ENCODE results near the gene ST7. TPM values are rescaled to one million over a fixed set of nuclear protein-coding genes. Genes with fewer than 3 reads are reported as not detected.

The ST7 gene
- total and polyA plus RNA-seq, 2 of the 13 experiments (the other 11 are each of a cell fraction or from before 2014, with no cell fraction given), result 17.3 to 23.5 TPM

DNA sequence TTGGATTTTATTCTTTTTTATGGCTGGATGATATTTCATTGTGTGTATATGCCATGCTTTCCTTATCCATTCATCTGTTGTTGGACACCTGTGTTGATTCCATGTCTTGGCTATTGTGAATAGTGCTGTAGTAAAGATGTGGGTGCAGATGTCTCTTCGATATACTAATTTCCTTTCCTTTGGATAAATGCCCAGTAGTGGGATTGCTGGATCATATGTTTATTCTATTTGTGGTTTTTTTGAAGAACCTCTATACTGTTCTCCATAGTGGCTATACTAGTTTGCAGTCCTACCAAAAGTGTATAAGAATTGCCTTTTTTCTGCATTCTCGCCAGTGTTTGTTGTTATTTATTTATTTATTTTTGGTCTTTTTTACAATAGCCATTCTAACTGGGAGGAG, 209.8 kb downstream of the ST7 start:
- in situ Hi-C loops (cut with HindIII; ENCODE audit: extremely low pct_ligation_motif_present, low pct_unique_long_range_greater_than_20kb), result no loop called here
- H4K20me1 ChIP-seq (ENCODE audit: insufficient read depth, low read length), result no peaks in the 10 kb centered on the region
- no peaks in the 10 kb centered on the region for H3K79me2 ChIP-seq (ENCODE audit: insufficient read depth, low read length)
- no peak for FAIRE-seq
- H3K4me2 ChIP-seq (ENCODE audit: low read depth, low read length), result no peak overlapping the region
- no peak for ATAC-seq
- DNase-seq (ENCODE audit: low spot score), result no peak
- no peak overlapping the region for H3K4me3 ChIP-seq (replicated peaks in 1 of 3; ENCODE audit: insufficient read depth in 1 of 3, low read depth in 2 of 3, low read length in 3 of 3)
- H3K36me3 ChIP-seq (replicated peaks in 1 of 2; ENCODE audit: control insufficient read depth in 1 of 2, insufficient read depth in 2 of 2, low read length in 2 of 2), result no peaks in the 10 kb centered on the region
- BruUV-seq (replicated peaks), result no TSS peak
- no peak overlapping the region for H2AFZ ChIP-seq (ENCODE audit: low read length)
- WGBS (ENCODE audit: low lambda C conversion rate), result 91% methylated on average over 2 of the region's 2 CpGs
- no peak overlapping the region for H3K9ac ChIP-seq (ENCODE audit: insufficient read depth, low read depth, low read length)
- H3K27ac ChIP-seq (ENCODE audit: extremely low read length, insufficient read depth, low read length), result no peak overlapping the region
- no peaks in the 10 kb centered on the region for H3K27me3 ChIP-seq (ENCODE audit: control insufficient read depth in 1 of 2, insufficient read depth in 2 of 2, low read length in 2 of 2)
- intact Hi-C loops (cut with micrococcal nuclease; ENCODE audit: unreplicated experiment), result no loop called here
- CTCF ChIA-PET (ENCODE audit: low intra/inter-chr PET ratio, low total read pairs), result no interaction called here
- no peaks in the 10 kb centered on the region for H3K4me1 ChIP-seq (ENCODE audit: insufficient read depth, low read length)
- POLR2A ChIA-PET, result no interaction called here
- H3K9me3 ChIP-seq (ENCODE audit: low read length), result no peaks in the 10 kb centered on the region
- TF ChIP-seq ZNF75D (CRISPR knock-in tag; IDR thresholded peaks at IDR 0.05; ENCODE audit: borderline replicate concordance), result no peak
- TF ChIP-seq GABPA (IDR thresholded peaks at IDR 0.05; ENCODE audit: low read depth, low read length), result no peak
- TF ChIP-seq GABPA (CRISPR knock-in tag; IDR thresholded peaks at IDR 0.05; ENCODE audit: low read depth), result no peak
- TF ChIP-seq MYNN (CRISPR knock-in tag; IDR thresholded peaks at IDR 0.05; ENCODE audit: low read depth), result no peak
- TF ChIP-seq MXD4 (CRISPR knock-in tag; IDR thresholded peaks at IDR 0.05), result no peak
- TF ChIP-seq ZNF609 (CRISPR knock-in tag; IDR thresholded peaks at IDR 0.05; ENCODE audit: borderline replicate concordance), result no peak
- TF ChIP-seq, protein P1, sequence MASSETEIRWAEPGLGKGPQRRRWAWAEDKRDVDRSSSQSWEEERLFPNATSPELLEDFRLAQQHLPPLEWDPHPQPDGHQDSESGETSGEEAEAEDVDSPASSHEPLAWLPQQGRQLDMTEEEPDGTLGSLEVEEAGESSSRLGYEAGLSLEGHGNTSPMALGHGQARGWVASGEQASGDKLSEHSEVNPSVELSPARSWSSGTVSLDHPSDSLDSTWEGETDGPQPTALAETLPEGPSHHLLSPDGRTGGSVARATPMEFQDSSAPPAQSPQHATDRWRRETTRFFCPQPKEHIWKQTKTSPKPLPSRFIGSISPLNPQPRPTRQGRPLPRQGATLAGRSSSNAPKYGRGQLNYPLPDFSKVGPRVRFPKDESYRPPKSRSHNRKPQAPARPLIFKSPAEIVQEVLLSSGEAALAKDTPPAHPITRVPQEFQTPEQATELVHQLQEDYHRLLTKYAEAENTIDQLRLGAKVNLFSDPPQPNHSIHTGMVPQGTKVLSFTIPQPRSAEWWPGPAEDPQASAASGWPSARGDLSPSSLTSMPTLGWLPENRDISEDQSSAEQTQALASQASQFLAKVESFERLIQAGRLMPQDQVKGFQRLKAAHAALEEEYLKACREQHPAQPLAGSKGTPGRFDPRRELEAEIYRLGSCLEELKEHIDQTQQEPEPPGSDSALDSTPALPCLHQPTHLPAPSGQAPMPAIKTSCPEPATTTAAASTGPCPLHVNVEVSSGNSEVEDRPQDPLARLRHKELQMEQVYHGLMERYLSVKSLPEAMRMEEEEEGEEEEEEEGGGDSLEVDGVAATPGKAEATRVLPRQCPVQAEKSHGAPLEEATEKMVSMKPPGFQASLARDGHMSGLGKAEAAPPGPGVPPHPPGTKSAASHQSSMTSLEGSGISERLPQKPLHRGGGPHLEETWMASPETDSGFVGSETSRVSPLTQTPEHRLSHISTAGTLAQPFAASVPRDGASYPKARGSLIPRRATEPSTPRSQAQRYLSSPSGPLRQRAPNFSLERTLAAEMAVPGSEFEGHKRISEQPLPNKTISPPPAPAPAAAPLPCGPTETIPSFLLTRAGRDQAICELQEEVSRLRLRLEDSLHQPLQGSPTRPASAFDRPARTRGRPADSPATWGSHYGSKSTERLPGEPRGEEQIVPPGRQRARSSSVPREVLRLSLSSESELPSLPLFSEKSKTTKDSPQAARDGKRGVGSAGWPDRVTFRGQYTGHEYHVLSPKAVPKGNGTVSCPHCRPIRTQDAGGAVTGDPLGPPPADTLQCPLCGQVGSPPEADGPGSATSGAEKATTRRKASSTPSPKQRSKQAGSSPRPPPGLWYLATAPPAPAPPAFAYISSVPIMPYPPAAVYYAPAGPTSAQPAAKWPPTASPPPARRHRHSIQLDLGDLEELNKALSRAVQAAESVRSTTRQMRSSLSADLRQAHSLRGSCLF (CRISPR knock-in tag; IDR thresholded peaks at IDR 0.05; ENCODE audit: borderline replicate concordance), result no peak
- TF ChIP-seq, protein P2, sequence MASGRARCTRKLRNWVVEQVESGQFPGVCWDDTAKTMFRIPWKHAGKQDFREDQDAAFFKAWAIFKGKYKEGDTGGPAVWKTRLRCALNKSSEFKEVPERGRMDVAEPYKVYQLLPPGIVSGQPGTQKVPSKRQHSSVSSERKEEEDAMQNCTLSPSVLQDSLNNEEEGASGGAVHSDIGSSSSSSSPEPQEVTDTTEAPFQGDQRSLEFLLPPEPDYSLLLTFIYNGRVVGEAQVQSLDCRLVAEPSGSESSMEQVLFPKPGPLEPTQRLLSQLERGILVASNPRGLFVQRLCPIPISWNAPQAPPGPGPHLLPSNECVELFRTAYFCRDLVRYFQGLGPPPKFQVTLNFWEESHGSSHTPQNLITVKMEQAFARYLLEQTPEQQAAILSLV (CRISPR knock-in tag; IDR thresholded peaks at IDR 0.05; ENCODE audit: borderline replicate concordance), result no peak
- TF ChIP-seq, protein P3, sequence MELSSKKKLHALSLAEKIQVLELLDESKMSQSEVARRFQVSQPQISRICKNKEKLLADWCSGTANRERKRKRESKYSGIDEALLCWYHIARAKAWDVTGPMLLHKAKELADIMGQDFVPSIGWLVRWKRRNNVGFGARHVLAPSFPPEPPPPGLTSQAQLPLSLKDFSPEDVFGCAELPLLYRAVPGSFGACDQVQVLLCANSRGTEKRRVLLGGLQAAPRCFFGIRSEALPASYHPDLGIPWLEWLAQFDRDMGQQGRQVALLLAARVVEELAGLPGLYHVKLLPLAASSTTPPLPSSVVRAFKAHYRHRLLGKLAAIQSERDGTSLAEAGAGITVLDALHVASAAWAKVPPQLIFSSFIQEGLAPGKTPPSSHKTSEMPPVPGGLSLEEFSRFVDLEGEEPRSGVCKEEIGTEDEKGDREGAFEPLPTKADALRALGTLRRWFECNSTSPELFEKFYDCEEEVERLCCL (CRISPR knock-in tag; IDR thresholded peaks at IDR 0.05; ENCODE audit: borderline replicate concordance), result no peak
- TF ChIP-seq ARHGAP35 (CRISPR knock-in tag; IDR thresholded peaks at IDR 0.05; ENCODE audit: borderline replicate concordance), result no peak
